Measurements from ENCODE around the gene HMGCR. TPM values are rescaled to one million over a fixed set of nuclear protein-coding genes. Genes with fewer than 3 reads are reported as not detected.

Gene HMGCR
- total RNA-seq, 1 experiment from 2014 or later: 47.7 TPM

GRCh38 chr5:75387806-75388205 is 50.8 kb downstream of the HMGCR start:
- BruUV-seq (replicated peaks): no TSS peak
- TF ChIP-seq, protein P1, sequence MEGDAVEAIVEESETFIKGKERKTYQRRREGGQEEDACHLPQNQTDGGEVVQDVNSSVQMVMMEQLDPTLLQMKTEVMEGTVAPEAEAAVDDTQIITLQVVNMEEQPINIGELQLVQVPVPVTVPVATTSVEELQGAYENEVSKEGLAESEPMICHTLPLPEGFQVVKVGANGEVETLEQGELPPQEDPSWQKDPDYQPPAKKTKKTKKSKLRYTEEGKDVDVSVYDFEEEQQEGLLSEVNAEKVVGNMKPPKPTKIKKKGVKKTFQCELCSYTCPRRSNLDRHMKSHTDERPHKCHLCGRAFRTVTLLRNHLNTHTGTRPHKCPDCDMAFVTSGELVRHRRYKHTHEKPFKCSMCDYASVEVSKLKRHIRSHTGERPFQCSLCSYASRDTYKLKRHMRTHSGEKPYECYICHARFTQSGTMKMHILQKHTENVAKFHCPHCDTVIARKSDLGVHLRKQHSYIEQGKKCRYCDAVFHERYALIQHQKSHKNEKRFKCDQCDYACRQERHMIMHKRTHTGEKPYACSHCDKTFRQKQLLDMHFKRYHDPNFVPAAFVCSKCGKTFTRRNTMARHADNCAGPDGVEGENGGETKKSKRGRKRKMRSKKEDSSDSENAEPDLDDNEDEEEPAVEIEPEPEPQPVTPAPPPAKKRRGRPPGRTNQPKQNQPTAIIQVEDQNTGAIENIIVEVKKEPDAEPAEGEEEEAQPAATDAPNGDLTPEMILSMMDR (IDR thresholded peaks at IDR 0.05; ENCODE audit: unreplicated experiment): no peak
- no peaks in the 10 kb centered on the region for H3K27me3 Mint-ChIP-seq (ENCODE audit: insufficient read depth, unreplicated experiment)
- DNase-seq (ENCODE audit: unreplicated experiment): no peak
- peaks cover 49% of the 10 kb centered on the region for H3K36me3 Mint-ChIP-seq (ENCODE audit: insufficient read depth, unreplicated experiment)
- intact Hi-C loops (cut with micrococcal nuclease): no loop called here
- H3K4me1 Mint-ChIP-seq (ENCODE audit: insufficient read depth, unreplicated experiment): no peaks in the 10 kb centered on the region
- no peak overlapping the region for H3K4me3 Mint-ChIP-seq (ENCODE audit: unreplicated experiment)
- no peak overlapping the region for H3K27ac Mint-ChIP-seq (ENCODE audit: low read depth, unreplicated experiment)
- POLR2A ChIA-PET: interaction anchor here (0.5 kb wide), 1 partner anchor 322 kb away, joined by 3 read pairs; no protein-coding TSS in a partner anchor
- H3K9me3 Mint-ChIP-seq (ENCODE audit: unreplicated experiment): no peaks in the 10 kb centered on the region
- CTCF ChIA-PET: no interaction called here

- H3K27me3 Mint-ChIP-seq (ENCODE audit: insufficient read depth, unreplicated experiment): no peaks in the 10 kb centered on the region
- ChIA-PET POLR2A (no interaction called here), CTCF (interaction anchor here (0.7 kb wide), 1 partner anchor 29 kb away, joined by 3 read pairs; no protein-coding TSS in a partner anchor)
- H3K36me3 Mint-ChIP-seq (ENCODE audit: insufficient read depth, unreplicated experiment): peaks cover 38% of the 10 kb centered on the region
- no peak for DNase-seq (ENCODE audit: unreplicated experiment)
- intact Hi-C loops (cut with micrococcal nuclease): no loop called here
- H3K27ac Mint-ChIP-seq (ENCODE audit: low read depth, unreplicated experiment): no peak overlapping the region
- no peak overlapping the region for H3K4me3 Mint-ChIP-seq (ENCODE audit: unreplicated experiment)
- TF ChIP-seq, protein P1 (IDR thresholded peaks at IDR 0.05; ENCODE audit: unreplicated experiment): no peak
- no peaks in the 10 kb centered on the region for H3K4me1 Mint-ChIP-seq (ENCODE audit: insufficient read depth, unreplicated experiment)
- H3K9me3 Mint-ChIP-seq (ENCODE audit: unreplicated experiment): no peaks in the 10 kb centered on the region
- no TSS peak for BruUV-seq (replicated peaks)
These were observed 52.4 kb downstream of the HMGCR start for GRCh38 chr5:75389430-75389829.

DNA sequence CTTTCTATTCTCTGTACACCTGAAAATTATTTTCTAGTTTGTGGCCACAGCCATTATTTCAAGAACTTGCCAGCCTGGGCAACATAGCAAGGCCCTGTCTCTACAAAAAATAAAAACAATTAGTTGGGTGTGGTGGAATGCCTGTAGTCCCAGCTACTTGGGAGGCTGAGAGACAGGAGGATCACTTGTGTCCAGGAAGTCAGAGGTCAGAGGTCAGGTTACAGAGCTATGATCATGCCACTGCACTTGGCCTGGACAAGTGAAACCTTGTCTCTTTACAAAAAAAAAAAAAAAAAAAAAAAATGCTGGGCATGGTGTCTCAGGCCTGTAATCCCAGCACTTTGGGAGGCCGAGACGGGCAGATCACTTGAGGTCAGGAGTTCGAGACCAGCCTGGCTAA is 58.3 kb downstream of the HMGCR start:
- H3K27me3 Mint-ChIP-seq (ENCODE audit: insufficient read depth, unreplicated experiment): no peaks in the 10 kb centered on the region
- intact Hi-C loops (cut with micrococcal nuclease): no loop called here
- TF ChIP-seq, protein P1 (IDR thresholded peaks at IDR 0.05; ENCODE audit: unreplicated experiment): no peak
- ChIA-PET CTCF (interaction anchor here (0.6 kb wide), 1 partner anchor 15 kb away, joined by 4 read pairs; no protein-coding TSS in a partner anchor), POLR2A (interaction anchor here (0.6 kb wide), 1 partner anchor 11 kb away, joined by 3 read pairs; no protein-coding TSS in a partner anchor)
- H3K4me1 Mint-ChIP-seq (ENCODE audit: insufficient read depth, unreplicated experiment): no peaks in the 10 kb centered on the region
- no peaks in the 10 kb centered on the region for H3K9me3 Mint-ChIP-seq (ENCODE audit: unreplicated experiment)
- peaks cover 21% of the 10 kb centered on the region for H3K36me3 Mint-ChIP-seq (ENCODE audit: insufficient read depth, unreplicated experiment)
- no peak overlapping the region for H3K27ac Mint-ChIP-seq (ENCODE audit: low read depth, unreplicated experiment)
- no peak overlapping the region for H3K4me3 Mint-ChIP-seq (ENCODE audit: unreplicated experiment)
- no peak for DNase-seq (ENCODE audit: unreplicated experiment)
- BruUV-seq (replicated peaks): no TSS peak

DNA sequence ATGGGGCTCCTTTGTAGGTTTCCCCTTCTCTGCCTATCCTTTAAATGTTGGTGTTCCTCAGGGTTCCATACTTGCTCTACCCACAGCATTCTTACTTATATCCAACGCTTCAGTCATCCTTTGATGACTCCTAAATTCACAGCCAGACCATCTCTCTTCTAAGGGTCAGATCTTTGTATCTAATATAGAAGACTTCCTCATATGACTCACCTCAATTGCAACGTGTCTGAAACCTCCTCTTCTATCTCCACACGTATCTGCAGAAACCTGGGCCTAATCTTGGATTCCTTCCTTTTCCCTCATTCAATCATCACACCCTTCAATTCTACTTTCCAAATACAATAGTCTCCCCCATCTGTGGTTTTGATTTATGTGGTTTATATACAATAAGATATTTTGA is 68.3 kb downstream of the HMGCR start:
- ChIA-PET POLR2A (no interaction called here), CTCF (no interaction called here)
- intact Hi-C loops (cut with micrococcal nuclease): no loop called here
- no peaks in the 10 kb centered on the region for H3K27me3 Mint-ChIP-seq (ENCODE audit: insufficient read depth, unreplicated experiment)
- TF ChIP-seq, protein P1 (IDR thresholded peaks at IDR 0.05; ENCODE audit: unreplicated experiment): no peak
- peaks cover 17% of the 10 kb centered on the region for H3K36me3 Mint-ChIP-seq (ENCODE audit: insufficient read depth, unreplicated experiment)
- H3K4me1 Mint-ChIP-seq (ENCODE audit: insufficient read depth, unreplicated experiment): peaks cover 13% of the 10 kb centered on the region
- peak; percentile 3 for DNase-seq (ENCODE audit: unreplicated experiment)
- BruUV-seq (replicated peaks): no TSS peak
- H3K4me3 Mint-ChIP-seq (ENCODE audit: unreplicated experiment): no peak overlapping the region
- H3K9me3 Mint-ChIP-seq (ENCODE audit: unreplicated experiment): no peaks in the 10 kb centered on the region
- H3K27ac Mint-ChIP-seq (ENCODE audit: low read depth, unreplicated experiment): peak overlapping the region; percentile 57

Other genes with a start within 250 kb of the HMGCR start
- gene ANKRD31, start 100.3 kb upstream of the HMGCR start, total RNA-seq (2022): 0.28 and 0.56 TPM in 2 replicates
- 19.6 and 21.7 TPM in 2 replicates for gene CERT1, start 174.4 kb downstream of the HMGCR start, total RNA-seq (2022)
- 30.2 and 34.9 TPM in 2 replicates for gene POLK, start 174.7 kb downstream of the HMGCR start, total RNA-seq (2022)